Activated CD8-positive, alpha-beta memory T cell treated with anti-CD3 and anti-CD28 coated beads, Interleukin-2, amount 50 U/mL, for 1 hour (primary cell): Measurements from ENCODE around the gene ATN1.

ENCODE experiments used
- DNase-seq: peaks from one replicate; pipeline ENCODE4 v3.0.0-alpha.2; 2020; ENCODE audit errors: extremely low read depth

ATN1 gene

DNA sequence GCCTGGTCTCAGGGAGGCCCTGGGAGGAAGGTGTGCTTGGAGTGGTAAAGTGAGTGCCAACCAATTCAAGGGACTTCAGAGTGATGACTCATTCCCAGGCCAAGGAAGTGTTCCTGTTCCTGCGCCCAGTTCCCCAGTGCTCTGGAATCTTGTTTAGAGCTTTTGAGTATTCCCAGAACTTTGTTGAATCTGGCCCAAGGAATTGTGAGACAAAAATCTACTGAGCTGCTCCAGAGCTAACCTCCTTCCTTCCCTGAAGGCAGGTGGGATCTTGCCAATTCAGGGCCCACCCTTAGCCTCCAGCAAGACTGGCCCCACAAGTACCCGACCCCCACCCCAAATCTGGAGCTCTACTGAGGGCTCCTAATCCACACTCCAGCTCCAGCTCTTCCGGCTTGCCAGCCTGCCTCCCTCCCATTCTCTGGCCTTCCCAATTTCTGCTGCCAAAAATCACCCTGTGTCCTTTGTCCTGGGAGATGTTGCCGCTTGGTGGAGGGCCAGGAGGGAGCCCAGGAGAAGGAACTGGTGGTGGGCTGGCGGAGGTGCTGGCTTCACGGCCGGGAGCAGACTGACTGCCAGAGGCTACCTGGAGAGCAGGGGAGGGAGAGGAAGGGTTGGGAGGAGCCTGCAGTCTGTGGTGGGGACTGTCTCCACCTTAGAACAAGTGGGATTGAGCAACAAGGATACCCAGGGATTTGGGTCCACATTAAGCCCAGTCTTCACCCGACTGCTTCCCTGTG, 2.0 kb upstream of the ATN1 start:
- no peak for DNase-seq

DNA sequence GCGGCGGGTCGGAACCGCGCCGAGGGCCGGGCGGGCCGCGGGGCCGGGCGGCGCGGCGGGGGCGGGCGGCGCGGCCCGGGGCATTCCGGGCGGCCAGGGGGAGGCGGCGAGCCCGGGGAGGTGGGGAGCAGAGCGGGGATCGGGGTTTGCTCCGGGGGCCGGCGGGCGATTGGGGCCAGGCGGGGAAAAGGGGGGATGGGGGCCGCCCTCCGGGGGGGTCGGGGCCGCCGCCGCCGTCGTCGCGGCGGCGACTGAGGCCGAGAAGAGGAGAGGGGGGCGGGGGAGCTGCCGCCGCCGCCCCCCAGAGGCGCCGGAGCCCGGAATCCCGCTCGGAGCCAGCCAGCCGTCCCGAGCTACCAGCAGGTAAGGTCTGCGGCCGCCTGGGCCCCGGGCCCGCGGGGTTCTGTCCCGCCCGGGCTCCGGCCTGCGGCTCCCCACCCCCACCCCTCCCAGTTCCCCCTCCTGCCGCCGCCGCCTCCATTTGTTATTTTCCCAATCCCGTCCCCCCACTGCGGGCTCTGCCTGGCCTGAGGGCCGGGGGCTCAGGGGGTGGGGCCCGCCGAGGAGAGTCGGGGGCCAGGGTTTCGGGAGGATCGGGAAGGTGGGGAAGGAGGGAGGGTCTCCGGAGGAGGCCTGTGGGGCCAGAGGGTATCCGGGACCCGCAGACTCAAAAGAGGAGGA, 403 bp downstream of the ATN1 start:
- DNase-seq = no peak

GRCh38 chr12:6928703-6929407, 1.1 kb downstream of the ATN1 start:
- no peak for DNase-seq

DNA sequence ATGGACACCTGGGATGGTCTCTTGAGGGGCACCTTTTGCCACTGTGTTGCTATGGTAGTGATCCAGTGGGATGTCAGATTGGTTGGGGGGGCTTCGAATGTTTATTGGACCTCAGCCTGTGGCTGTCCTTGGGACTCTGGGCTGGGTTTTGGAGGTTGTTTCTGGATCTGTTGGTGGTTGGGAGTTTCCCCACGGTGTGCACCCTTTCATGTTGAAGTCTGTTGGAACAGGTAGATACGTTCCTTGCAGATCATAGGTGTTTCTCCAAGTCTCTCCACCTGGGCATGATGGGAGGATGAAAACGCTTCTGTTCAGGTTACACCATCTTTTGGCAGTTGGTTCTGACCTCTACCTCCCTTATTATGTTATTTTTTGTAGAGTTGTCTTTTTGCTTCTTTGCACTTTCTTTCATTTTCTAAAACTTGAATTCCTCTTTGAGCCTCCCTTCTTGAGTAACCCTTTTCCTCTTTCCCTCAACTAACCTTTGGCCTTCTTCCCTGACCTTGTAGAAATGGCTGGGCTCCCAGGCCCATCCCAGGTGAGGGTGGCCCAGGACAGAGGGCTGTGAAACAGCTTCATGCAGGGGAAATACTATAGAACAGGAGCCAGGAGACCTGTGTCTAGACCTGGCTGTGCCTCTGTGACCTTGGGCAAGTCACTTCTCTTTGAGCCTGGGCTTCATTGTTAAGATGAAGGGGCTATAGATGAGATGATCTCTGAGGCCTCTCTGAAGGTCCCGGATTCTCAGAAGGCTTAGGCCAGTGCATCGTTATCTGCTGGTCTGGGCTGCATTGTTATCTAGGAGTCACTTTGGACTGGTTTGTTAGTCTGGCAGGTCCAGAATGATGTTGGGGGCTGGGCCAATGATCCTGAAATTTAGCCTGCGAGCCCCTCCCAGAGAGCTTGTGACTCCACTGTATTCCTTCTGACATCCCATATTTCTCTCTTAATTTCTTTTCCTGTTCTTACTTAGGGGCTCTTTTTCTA, 2.0 kb downstream of the ATN1 start:
- no peak for DNase-seq

DNA sequence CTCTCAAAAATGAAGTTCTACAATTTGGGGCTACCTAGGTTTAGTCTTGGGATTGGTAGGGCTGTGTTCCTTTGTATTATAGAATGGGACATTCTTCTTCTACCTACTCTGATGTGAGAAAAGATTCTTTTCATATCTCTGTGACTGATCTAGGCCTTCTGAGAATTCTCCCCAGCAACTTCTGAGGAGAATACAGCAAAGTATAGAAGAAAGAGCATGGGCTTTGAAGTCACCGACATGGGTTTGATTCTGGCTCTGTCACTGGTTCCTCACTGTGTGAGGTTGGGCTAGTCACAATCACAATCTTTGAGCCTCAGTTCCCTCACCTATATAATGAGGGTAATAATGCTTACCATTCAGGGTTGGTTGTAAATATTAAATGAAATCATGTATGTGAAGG, 5.0 kb downstream of the ATN1 start:
- DNase-seq = no peak

DNA sequence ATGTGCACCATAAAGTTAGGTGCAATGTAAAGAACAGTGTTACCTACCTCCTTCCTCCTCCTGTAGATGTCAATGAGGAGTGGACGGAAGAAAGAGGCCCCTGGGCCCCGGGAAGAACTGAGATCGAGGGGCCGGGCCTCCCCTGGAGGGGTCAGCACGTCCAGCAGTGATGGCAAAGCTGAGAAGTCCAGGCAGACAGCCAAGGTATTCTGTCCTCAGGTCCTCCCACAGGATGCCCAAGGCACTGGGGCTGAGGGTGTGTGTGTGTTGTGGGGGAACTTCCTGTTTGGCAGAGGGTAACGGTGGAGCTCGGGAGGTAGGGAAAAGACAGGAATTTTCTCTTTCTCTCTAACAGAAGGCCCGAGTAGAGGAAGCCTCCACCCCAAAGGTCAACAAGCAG, 6.4 kb downstream of the ATN1 start:
- no peak for DNase-seq

DNA sequence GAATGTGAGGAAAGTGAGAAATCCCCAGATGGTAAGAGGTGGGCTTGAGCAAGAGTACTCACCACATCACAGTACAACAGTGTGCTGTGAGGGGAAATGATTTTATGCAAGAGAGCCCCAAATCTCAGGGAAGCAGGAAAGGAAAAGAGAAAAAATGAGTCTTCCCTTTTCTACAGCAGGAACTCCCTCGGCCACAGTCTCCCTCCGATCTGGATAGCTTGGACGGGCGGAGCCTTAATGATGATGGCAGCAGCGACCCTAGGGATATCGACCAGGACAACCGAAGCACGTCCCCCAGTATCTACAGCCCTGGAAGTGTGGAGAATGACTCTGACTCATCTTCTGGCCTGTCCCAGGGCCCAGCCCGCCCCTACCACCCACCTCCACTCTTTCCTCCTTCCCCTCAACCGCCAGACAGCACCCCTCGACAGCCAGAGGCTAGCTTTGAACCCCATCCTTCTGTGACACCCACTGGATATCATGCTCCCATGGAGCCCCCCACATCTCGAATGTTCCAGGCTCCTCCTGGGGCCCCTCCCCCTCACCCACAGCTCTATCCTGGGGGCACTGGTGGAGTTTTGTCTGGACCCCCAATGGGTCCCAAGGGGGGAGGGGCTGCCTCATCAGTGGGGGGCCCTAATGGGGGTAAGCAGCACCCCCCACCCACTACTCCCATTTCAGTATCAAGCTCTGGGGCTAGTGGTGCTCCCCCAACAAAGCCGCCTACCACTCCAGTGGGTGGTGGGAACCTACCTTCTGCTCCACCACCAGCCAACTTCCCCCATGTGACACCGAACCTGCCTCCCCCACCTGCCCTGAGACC, 7.8 kb downstream of the ATN1 start:
- no peak for DNase-seq

DNA sequence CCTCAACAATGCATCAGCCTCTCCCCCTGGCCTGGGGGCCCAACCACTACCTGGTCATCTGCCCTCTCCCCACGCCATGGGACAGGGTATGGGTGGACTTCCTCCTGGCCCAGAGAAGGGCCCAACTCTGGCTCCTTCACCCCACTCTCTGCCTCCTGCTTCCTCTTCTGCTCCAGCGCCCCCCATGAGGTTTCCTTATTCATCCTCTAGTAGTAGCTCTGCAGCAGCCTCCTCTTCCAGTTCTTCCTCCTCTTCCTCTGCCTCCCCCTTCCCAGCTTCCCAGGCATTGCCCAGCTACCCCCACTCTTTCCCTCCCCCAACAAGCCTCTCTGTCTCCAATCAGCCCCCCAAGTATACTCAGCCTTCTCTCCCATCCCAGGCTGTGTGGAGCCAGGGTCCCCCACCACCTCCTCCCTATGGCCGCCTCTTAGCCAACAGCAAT, 8.5 kb downstream of the ATN1 start:
- DNase-seq = no peak

DNA sequence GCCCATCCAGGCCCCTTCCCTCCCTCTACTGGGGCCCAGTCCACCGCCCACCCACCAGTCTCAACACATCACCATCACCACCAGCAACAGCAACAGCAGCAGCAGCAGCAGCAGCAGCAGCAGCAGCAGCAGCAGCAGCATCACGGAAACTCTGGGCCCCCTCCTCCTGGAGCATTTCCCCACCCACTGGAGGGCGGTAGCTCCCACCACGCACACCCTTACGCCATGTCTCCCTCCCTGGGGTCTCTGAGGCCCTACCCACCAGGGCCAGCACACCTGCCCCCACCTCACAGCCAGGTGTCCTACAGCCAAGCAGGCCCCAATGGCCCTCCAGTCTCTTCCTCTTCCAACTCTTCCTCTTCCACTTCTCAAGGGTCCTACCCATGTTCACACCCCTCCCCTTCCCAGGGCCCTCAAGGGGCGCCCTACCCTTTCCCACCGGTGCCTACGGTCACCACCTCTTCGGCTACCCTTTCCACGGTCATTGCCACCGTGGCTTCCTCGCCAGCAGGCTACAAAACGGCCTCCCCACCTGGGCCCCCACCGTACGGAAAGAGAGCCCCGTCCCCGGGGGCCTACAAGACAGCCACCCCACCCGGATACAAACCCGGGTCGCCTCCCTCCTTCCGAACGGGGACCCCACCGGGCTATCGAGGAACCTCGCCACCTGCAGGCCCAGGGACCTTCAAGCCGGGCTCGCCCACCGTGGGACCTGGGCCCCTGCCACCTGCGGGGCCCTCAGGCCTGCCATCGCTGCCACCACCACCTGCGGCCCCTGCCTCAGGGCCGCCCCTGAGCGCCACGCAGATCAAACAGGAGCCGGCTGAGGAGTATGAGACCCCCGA, 9.1 kb downstream of the ATN1 start:
- no peak for DNase-seq

DNA sequence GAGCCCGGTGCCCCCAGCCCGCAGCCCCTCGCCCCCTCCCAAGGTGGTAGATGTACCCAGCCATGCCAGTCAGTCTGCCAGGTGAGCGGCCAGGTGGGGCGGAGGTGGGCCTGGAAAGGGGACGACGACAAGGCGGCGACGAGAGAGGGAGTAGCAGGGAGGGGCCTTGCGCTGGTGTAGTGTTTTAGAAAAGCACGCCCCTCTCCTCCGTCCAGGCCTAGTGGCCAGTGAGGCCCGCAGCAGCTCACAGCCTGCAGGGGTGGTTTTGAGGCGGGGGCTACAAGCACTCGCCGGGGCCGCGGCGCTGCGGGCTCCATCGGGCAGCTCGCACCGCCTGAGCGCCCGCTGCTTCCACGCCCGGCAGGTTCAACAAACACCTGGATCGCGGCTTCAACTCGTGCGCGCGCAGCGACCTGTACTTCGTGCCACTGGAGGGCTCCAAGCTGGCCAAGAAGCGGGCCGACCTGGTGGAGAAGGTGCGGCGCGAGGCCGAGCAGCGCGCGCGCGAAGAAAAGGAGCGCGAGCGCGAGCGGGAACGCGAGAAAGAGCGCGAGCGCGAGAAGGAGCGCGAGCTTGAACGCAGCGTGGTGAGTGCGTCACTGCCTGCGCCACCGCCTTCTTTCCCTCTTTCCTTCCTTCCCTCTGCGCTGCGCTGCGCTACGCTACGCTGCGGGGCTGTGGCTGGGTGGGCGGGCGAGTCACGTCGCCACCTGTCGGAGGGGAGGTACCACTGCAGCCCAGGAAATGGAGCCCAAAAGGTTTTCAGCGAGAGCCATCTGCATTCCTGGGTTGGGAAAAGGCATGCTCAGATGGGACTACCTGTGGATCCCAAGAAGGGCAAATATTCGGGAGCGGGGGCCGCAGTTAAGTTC, 10.0 kb downstream of the ATN1 start:
- peak; percentile 79 for DNase-seq

DNA sequence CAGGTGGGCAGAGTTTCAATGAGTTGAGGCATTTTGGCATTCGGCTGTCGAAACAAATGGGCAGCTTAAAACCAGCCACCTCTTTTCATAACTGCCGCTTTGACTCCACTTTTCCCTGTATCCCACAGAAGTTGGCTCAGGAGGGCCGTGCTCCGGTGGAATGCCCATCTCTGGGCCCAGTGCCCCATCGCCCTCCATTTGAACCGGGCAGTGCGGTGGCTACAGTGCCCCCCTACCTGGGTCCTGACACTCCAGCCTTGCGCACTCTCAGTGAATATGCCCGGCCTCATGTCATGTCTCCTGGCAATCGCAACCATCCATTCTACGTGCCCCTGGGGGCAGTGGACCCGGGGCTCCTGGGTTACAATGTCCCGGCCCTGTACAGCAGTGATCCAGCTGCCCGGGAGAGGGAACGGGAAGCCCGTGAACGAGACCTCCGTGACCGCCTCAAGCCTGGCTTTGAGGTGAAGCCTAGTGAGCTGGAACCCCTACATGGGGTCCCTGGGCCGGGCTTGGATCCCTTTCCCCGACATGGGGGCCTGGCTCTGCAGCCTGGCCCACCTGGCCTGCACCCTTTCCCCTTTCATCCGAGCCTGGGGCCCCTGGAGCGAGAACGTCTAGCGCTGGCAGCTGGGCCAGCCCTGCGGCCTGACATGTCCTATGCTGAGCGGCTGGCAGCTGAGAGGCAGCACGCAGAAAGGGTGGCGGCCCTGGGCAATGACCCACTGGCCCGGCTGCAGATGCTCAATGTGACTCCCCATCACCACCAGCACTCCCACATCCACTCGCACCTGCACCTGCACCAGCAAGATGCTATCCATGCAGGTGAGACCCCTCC, 10.8 kb downstream of the ATN1 start:
- no peak for DNase-seq

DNA sequence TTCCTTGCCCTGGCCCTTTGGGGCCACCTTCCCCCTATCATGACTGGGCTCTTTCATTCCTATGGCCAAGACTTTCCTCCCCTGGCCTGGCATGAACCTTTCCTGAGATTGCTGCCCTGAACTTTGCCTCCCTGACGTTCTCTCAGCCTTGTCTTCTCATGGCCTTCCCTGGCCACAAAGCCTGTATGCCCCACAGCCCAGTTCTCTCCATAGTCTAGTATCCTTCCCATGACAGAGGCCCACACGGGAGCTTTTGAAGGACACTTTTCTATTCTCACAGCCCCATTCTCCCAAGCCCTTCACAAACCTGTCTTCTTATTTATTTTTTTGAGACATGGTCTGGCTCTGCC, 11.4 kb downstream of the ATN1 start:
- DNase-seq = no peak

- no peak for DNase-seq
Measured at GRCh38 chr12:6941267-6941666, 13.5 kb downstream of the ATN1 start.

DNA sequence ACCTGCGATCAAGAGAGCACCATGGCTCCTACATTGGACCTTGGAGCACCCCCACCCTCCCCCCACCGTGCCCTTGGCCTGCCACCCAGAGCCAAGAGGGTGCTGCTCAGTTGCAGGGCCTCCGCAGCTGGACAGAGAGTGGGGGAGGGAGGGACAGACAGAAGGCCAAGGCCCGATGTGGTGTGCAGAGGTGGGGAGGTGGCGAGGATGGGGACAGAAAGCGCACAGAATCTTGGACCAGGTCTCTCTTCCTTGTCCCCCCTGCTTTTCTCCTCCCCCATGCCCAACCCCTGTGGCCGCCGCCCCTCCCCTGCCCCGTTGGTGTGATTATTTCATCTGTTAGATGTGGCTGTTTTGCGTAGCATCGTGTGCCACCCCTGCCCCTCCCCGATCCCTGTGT, 14.0 kb downstream of the ATN1 start:
- no peak for DNase-seq

DNA sequence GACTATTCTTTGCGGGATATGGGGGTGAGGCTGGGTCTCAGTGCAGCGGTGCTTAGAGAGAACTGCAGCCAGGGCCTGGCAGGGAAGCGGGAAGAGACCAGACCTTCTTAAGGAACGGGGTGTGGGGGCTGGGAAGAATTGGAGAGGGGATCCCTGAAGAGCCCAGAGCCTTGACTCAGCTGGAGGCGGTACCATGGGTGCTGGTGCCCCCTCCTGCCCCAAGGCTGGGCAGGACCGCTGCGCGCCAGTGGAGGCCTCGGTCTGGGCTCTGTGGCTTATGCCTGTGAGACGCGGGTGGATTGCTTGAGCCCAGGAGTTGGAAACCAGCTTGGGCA, 14.5 kb downstream of the ATN1 start:
- DNase-seq = no peak

DNA sequence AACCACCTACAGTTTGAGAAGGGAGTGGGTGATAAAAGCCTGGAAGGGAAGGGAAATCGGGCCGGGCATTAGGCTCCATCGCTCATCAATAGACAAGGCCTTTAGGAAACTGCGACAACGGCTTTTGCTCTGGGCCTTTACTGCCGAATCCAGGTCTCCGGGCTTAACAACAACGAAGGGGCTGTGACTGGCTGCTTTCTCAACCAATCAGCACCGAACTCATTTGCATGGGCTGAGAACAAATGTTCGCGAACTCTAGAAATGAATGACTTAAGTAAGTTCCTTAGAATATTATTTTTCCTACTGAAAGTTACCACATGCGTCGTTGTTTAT, 15.6 kb downstream of the ATN1 start:
- peak; percentile 82 for DNase-seq

DNA sequence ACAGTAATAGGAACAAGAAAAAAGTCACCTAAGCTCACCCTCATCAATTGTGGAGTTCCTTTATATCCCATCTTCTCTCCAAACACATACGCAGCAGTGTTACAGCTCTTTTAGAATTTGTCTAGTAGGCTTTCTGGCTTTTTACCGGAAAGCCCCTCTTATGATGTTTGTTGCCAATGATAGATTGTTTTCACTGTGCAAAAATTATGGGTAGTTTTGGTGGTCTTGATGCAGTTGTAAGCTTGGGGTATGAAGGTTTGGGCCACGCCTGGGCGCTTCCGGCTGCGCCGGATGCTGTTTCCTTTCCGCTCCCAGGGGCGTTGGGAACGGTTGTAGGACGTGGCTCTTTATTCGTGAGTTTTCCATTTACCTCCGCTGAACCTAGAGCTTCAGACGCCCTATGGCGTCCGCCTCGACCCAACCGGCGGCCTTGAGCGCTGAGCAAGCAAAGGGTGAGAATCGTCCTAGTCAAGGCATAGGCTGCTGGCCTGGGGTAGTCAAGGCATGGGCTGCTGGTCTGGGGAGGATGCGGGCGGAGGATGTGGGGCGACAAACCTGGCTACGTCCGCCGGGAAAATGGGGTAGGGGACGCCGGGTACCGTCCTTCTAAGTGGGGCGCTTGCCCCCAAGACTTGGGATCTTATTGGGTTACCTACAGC, 16.1 kb downstream of the ATN1 start, which contains the start of the genes C12orf57 and RNU7-1:
TSS of gene C12orf57 (plus strand) at position 301 of the 659 bp plus-strand sequence. CDS start at position 401, 100 bp downstream.
TSS of gene RNU7-1 (plus strand) at position 95 of the 659 bp plus-strand sequence.
- no peak for DNase-seq
